PC-9 (cell line): Measurements from ENCODE around the gene PRXL2A. TPM values are rescaled to one million over a fixed set of nuclear protein-coding genes. Genes with fewer than 3 reads are reported as not detected.

ENCODE experiments used
- BruUV-seq: library from RNA; stranded (reverse); fragments of 400-500 nt; replicated peaks from 2 replicates; lab custom pipeline; 2021; lab: Mats Ljungman, UMichigan
- CTCF ChIA-PET: fragments of 300-600 bp; sonication (Branson Sonifier 250); formaldehyde crosslinking; loops from one replicate; lab custom pipeline; 2022; ENCODE audit warnings: antibody characterized with exemption; lab: Charles Lee
- POLR2A ChIA-PET: fragments of 300-600 bp; sonication (Branson Sonifier 250); formaldehyde crosslinking; loops from one replicate; lab custom pipeline; 2022; ENCODE audit warnings: antibody characterized with exemption; ENCODE audit not compliant: unreplicated experiment; lab: Charles Lee
- DNase-seq, 2 experiments: peaks; one replicate each; pipeline versions ENCODE4 v3.0.0 to v3.0.0-alpha.2; 2015 to 2022; ENCODE audit warnings: mixed read lengths in 1 of 2
- H2AFZ ChIP-seq: fragments of 200-600 bp; sonication (generic); 2 replicates; pipeline ENCODE4 v1.8.1; 2017; ENCODE audit warnings: antibody characterized with exemption
- H3F3A ChIP-seq: fragments of 200-600 bp; sonication (generic); 2 replicates; pipeline ENCODE4 v1.8.1; 2017; ENCODE audit warnings: antibody characterized with exemption, mild to moderate bottlenecking, low read depth; ENCODE audit not compliant: insufficient read depth
- H3K27ac ChIP-seq: fragments of 200-600 bp; sonication (generic); 2 replicates; pipeline ENCODE4 v1.6.1; 2016; ENCODE audit warnings: mixed run types
- H3K27me3 ChIP-seq: fragments of 200-600 bp; sonication (generic); 2 replicates; pipeline ENCODE4 v1.6.1; 2016; ENCODE audit warnings: low read depth, mixed run types; ENCODE audit not compliant: insufficient read depth
- H3K36me3 ChIP-seq: fragments of 200-600 bp; sonication (generic); 2 replicates; pipeline ENCODE4 v1.6.1; 2016; ENCODE audit warnings: low read depth, mixed run types
- H3K4me1 ChIP-seq: fragments of 200-600 bp; sonication (generic); replicated peaks from 2 replicates; pipeline ENCODE4 v1.6.1; 2016; ENCODE audit warnings: mixed run types; ENCODE audit not compliant: insufficient read depth
- H3K4me2 ChIP-seq: fragments of 200-600 bp; sonication (generic); 2 replicates; pipeline ENCODE4 v1.6.1; 2017; ENCODE audit warnings: mixed run types
- H3K4me3 ChIP-seq: fragments of 200-600 bp; sonication (generic); 2 replicates; pipeline ENCODE4 v1.6.1; 2016; ENCODE audit warnings: mixed run types
- H3K79me2 ChIP-seq: fragments of 200-600 bp; sonication (generic); 2 replicates; pipeline ENCODE4 v1.6.1; 2017; ENCODE audit warnings: low read depth, mixed run types
- H3K9me2 ChIP-seq: fragments of 200-600 bp; sonication (generic); 2 replicates; pipeline ENCODE4 v1.8.1; 2017; ENCODE audit warnings: mild to moderate bottlenecking; ENCODE audit not compliant: insufficient read depth
- H3K9me3 ChIP-seq: fragments of 200-600 bp; sonication (generic); 2 replicates; pipeline ENCODE4 v1.8.1; 2016; ENCODE audit warnings: low read depth; ENCODE audit not compliant: insufficient read depth
- H4K20me1 ChIP-seq: fragments of 200-600 bp; sonication (generic); 2 replicates; pipeline ENCODE4 v1.8.1; 2017; ENCODE audit not compliant: insufficient read depth
- CTCF ChIP-seq: fragments of 200-600 bp; sonication (generic); conservative IDR thresholded peaks from 2 replicates; pipeline ENCODE4 v1.6.1; 2017; ENCODE audit warnings: mixed run types, antibody characterized with exemption, mild to moderate bottlenecking, moderate library complexity
- EZH2 ChIP-seq: fragments of 200-600 bp; sonication (generic); IDR thresholded peaks from 2 replicates; pipeline ENCODE4 v1.8.0; 2017; ENCODE audit warnings: antibody characterized with exemption, low read depth
- intact Hi-C: fragments of 100-400 bp; cut with micrococcal nuclease; formaldehyde crosslinking; loops from one replicate; pipeline ENCODE4 v1.10.0; 2022; ENCODE audit not compliant: unreplicated experiment
- total RNA-seq: library from RNA; stranded (reverse); gene quantifications from 2 replicates; pipeline ENCODE4 v1.2.3, GENCODE V29; 2021

PRXL2A gene
- total RNA-seq, 1 experiment from 2014 or later, result 88.7 TPM

GRCh38 chr10:80410578-80411145 is 2.3 kb downstream of the PRXL2A start:
- Histone ChIP-seq H3K36me3 (no peaks in the 10 kb centered on the region), H3K27me3 (no peaks in the 10 kb centered on the region), H4K20me1 (peaks cover 8% of the 10 kb centered on the region), H3K4me1 (peaks cover 24% of the 10 kb centered on the region), H3K4me3 (no peak overlapping the region), H3K27ac (no peak overlapping the region), H3K4me2 (peak overlapping the region; percentile 84), H3K9me2 (no peaks in the 10 kb centered on the region), H3F3A (peaks cover 20% of the 10 kb centered on the region; the same call in 1 of the 2 replicates), H2AFZ (no peak overlapping the region), H3K79me2 (peaks cover 49% of the 10 kb centered on the region), H3K9me3 (no peaks in the 10 kb centered on the region)
- BruUV-seq, result no TSS peak
- TF ChIP-seq CTCF (no peak), EZH2 (no peak)
- DNase-seq, result no peak
- CTCF ChIA-PET, result no interaction called here
- POLR2A ChIA-PET, result no interaction called here
- intact Hi-C loops, result no loop called here

DNA sequence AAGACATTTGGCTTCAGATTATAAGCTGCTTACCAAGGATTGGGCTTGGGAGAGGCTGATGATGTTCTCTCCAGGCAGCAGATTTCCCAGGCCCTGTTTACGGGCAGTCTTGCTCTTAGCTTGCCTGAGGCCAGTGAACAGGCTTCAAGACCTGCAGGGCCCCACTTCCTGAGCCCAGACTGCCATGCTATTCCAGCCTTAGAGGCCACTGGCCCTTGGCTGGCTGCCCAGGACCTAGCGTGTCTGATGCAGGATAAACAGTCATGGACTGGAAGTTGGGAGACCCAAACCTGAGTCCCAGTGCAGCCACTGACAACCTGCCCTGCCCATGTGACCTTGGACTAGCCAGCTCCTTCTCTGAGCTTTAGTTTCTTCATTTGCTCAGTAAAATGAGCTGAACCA is 2.9 kb downstream of the PRXL2A start:
- Histone ChIP-seq H3K79me2 (peaks cover 49% of the 10 kb centered on the region), H3K4me1 (peaks cover 24% of the 10 kb centered on the region), H3K27me3 (no peaks in the 10 kb centered on the region), H3F3A (peaks cover 20% of the 10 kb centered on the region; the same call in 1 of the 2 replicates), H4K20me1 (peaks cover 8% of the 10 kb centered on the region), H3K27ac (no peak overlapping the region), H3K9me3 (no peaks in the 10 kb centered on the region), H3K4me3 (no peak overlapping the region), H3K4me2 (no peak overlapping the region), H3K36me3 (no peaks in the 10 kb centered on the region), H3K9me2 (no peaks in the 10 kb centered on the region), H2AFZ (no peak overlapping the region)
- peak in 1 of 2 experiments; percentile 38 for DNase-seq
- no TSS peak for BruUV-seq
- POLR2A ChIA-PET, result interaction anchor here (0.6 kb wide), 1 partner anchor 42 kb away, joined by 24 read pairs; no protein-coding TSS in a partner anchor
- no peak for TF ChIP-seq EZH2
- TF ChIP-seq CTCF, result no peak
- intact Hi-C loops, result no loop called here
- CTCF ChIA-PET, result interaction anchor here (0.6 kb wide), 2 partner anchors 28 to 254 kb away, joined by 3 to 4 read pairs; no protein-coding TSS in a partner anchor

DNA sequence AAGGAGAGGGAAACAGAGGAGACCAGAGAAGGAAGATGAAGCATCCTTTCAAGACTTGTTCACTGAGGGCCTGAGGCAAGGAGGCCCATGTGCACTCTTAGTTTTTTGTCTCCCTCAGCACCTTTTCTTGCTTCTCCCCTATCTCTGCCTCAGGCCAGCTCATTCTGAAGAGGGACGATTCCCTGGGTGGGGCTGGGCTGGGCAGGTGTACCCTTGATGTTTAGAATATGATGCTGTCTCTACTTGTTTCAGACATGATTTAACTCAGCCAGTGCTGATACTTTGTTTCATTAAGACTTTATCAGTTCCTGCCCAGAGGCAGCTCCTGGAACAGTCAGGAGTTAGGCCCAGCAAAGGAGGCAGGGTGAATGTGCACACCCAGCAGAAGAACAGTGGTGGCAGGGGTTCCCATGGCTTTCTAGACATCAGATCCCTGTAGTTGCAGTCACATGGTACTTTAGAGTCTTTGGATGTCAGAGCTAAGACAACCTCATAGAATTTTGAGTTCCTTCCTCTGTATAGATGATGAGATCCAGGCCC is 3.4 kb downstream of the PRXL2A start:
- H3K9me3 ChIP-seq, result no peaks in the 10 kb centered on the region
- ChIA-PET POLR2A (interaction anchor here (0.6 kb wide), 1 partner anchor 42 kb away, joined by 24 read pairs; no protein-coding TSS in a partner anchor), CTCF (interaction anchor here (0.6 kb wide), 2 partner anchors 29 to 253 kb away, joined by 3 to 4 read pairs; no protein-coding TSS in a partner anchor)
- no peaks in the 10 kb centered on the region for H3K36me3 ChIP-seq
- H3K9me2 ChIP-seq, result no peaks in the 10 kb centered on the region
- peaks cover 8% of the 10 kb centered on the region for H4K20me1 ChIP-seq
- TF ChIP-seq CTCF, result no peak
- TF ChIP-seq EZH2, result no peak
- no TSS peak for BruUV-seq
- H3F3A ChIP-seq, result peaks cover 20% of the 10 kb centered on the region; the same call in 1 of the 2 replicates
- intact Hi-C loops, result no loop called here
- H3K79me2 ChIP-seq, result peaks cover 49% of the 10 kb centered on the region
- no peak overlapping the region for H2AFZ ChIP-seq
- H3K4me3 ChIP-seq, result no peak overlapping the region
- DNase-seq, result no peak
- H3K27me3 ChIP-seq, result no peaks in the 10 kb centered on the region
- peaks cover 24% of the 10 kb centered on the region for H3K4me1 ChIP-seq
- no peak overlapping the region for H3K4me2 ChIP-seq
- no peak overlapping the region for H3K27ac ChIP-seq
